H9 (cell line): Measurements from ENCODE around the gene LYST. TPM values are rescaled to one million over a fixed set of nuclear protein-coding genes. Genes with fewer than 3 reads are reported as not detected.

Experiments
- DNase-seq: peaks from one replicate; pipeline ENCODE4 v3.0.0-alpha.2; 2017
- H2AFZ ChIP-seq: one replicate; pipeline ENCODE4 v1.6.1; 2013; ENCODE audit warnings: mild to moderate bottlenecking, low read length, control low read depth, moderate library complexity
- H2AK5ac ChIP-seq: 2 replicates; pipeline ENCODE4 v1.6.1; 2013; ENCODE audit warnings: low read length, control low read depth, mixed read lengths; ENCODE audit not compliant: insufficient read length
- H2BK120ac ChIP-seq: one replicate; pipeline ENCODE4 v1.6.1; 2013; ENCODE audit warnings: low read depth, mild to moderate bottlenecking, low read length, control low read depth, inconsistent platforms; ENCODE audit not compliant: poor library complexity, severe bottlenecking
- H2BK12ac ChIP-seq: 2 replicates; pipeline ENCODE4 v1.6.1; 2013; ENCODE audit warnings: low read length, control low read depth, mixed read lengths, low read depth; ENCODE audit not compliant: insufficient read length
- H2BK15ac ChIP-seq: 2 replicates; pipeline ENCODE4 v1.6.1; 2013; ENCODE audit warnings: low read depth, low read length, control low read depth
- H2BK20ac ChIP-seq: one replicate; pipeline ENCODE4 v1.6.1; 2013; ENCODE audit warnings: low read depth, mild to moderate bottlenecking, low read length, control low read depth, inconsistent platforms; ENCODE audit not compliant: poor library complexity, severe bottlenecking
- H2BK5ac ChIP-seq: 2 replicates; pipeline ENCODE4 v1.6.1; 2013; ENCODE audit warnings: low read length, control low read depth, mixed read lengths; ENCODE audit not compliant: insufficient read length
- H3K14ac ChIP-seq: 2 replicates; pipeline ENCODE4 v1.6.1; 2013; ENCODE audit warnings: low read length, control low read depth; ENCODE audit not compliant: insufficient read depth
- H3K18ac ChIP-seq: 2 replicates; pipeline ENCODE4 v1.6.1; 2013; ENCODE audit warnings: low read depth, mild to moderate bottlenecking, mixed read lengths, low read length, control low read depth; ENCODE audit not compliant: insufficient read length
- H3K23ac ChIP-seq: 2 replicates; pipeline ENCODE4 v1.6.1; 2013; ENCODE audit warnings: low read length, control low read depth, mixed read lengths, low read depth; ENCODE audit not compliant: insufficient read length
- H3K23me2 ChIP-seq: 2 replicates; pipeline ENCODE4 v1.6.1; 2013; ENCODE audit warnings: low read depth, mild to moderate bottlenecking, mixed read lengths, low read length, control low read depth; ENCODE audit not compliant: insufficient read length, poor library complexity, severe bottlenecking
- H3K27ac ChIP-seq: 2 replicates; pipeline ENCODE4 v1.5.1; 2013; ENCODE audit warnings: low read length, control low read depth, mixed read lengths, low read depth; ENCODE audit not compliant: insufficient read length
- H3K27me3 ChIP-seq: 2 replicates; pipeline ENCODE4 v1.6.1; 2013; ENCODE audit warnings: low read length, control low read depth, inconsistent platforms; ENCODE audit not compliant: insufficient read depth
- H3K4ac ChIP-seq: 2 replicates; pipeline ENCODE4 v1.6.1; 2013; ENCODE audit warnings: low read depth, mild to moderate bottlenecking, control low read depth, inconsistent platforms, low read length, moderate library complexity
- H3K4me1 ChIP-seq: 2 replicates; pipeline ENCODE4 v1.6.1; 2013; ENCODE audit warnings: low read length, control low read depth, inconsistent platforms; ENCODE audit not compliant: insufficient read depth
- H3K4me2 ChIP-seq: 2 replicates; pipeline ENCODE4 v1.6.1; 2013; ENCODE audit warnings: low read length, control low read depth, mixed read lengths; ENCODE audit not compliant: insufficient read length, insufficient read depth
- H3K56ac ChIP-seq: 2 replicates; pipeline ENCODE4 v1.6.1; 2013; ENCODE audit warnings: low read depth, mild to moderate bottlenecking, mixed read lengths, low read length, control low read depth; ENCODE audit not compliant: insufficient read length
- H3K79me1 ChIP-seq: 2 replicates; pipeline ENCODE4 v1.6.1; 2013; ENCODE audit warnings: low read depth, mild to moderate bottlenecking, moderate library complexity, low read length, control low read depth, inconsistent platforms; ENCODE audit not compliant: insufficient read depth, poor library complexity, severe bottlenecking
- H3K79me2 ChIP-seq: 2 replicates; pipeline ENCODE4 v1.6.1; 2013; ENCODE audit warnings: low read length, control low read depth, inconsistent platforms; ENCODE audit not compliant: insufficient read depth
- H3K9ac ChIP-seq: 2 replicates; pipeline ENCODE4 v1.6.1; 2013; ENCODE audit warnings: low read length, control low read depth, mixed read lengths; ENCODE audit not compliant: insufficient read length; ENCODE audit errors: extremely low read depth
- H3K9me3 ChIP-seq: one replicate; pipeline ENCODE4 v1.6.1; 2013; ENCODE audit warnings: low read depth, low read length, inconsistent platforms; ENCODE audit not compliant: control insufficient read depth
- H3T11ph ChIP-seq: one replicate; pipeline ENCODE4 v1.6.1; 2013; ENCODE audit warnings: mild to moderate bottlenecking, low read length, control low read depth, inconsistent platforms
- H4K20me1 ChIP-seq: one replicate; pipeline ENCODE4 v1.6.1; 2013; ENCODE audit not compliant: control insufficient read depth, insufficient read length, insufficient read depth
- H4K5ac ChIP-seq: 2 replicates; pipeline ENCODE4 v1.6.1; 2013; ENCODE audit warnings: low read depth, mild to moderate bottlenecking, mixed read lengths, low read length, control low read depth; ENCODE audit not compliant: insufficient read length
- H4K8ac ChIP-seq: replicated peaks from 2 replicates; pipeline ENCODE4 v1.6.1; 2013; ENCODE audit warnings: low read length, control low read depth, mixed read lengths, low read depth; ENCODE audit not compliant: insufficient read length
- H4K91ac ChIP-seq: 2 replicates; pipeline ENCODE4 v1.6.1; 2013; ENCODE audit warnings: low read depth, mild to moderate bottlenecking, moderate library complexity, mixed read lengths, low read length, control low read depth; ENCODE audit not compliant: insufficient read length
- H3K27ac Mint-ChIP-seq, 3 experiments: 2 replicates in 2 of 3; 3 replicates in 1 of 3; pipeline ENCODE4 v1.8.0; 2020 to 2021; ENCODE audit warnings: mixed read lengths in 3 of 3, mild to moderate bottlenecking in 1 of 3, moderate library complexity in 1 of 3
- H3K27me3 Mint-ChIP-seq: 2 replicates; pipeline ENCODE4 v1.8.0; 2021; ENCODE audit warnings: low read depth, mild to moderate bottlenecking, moderate library complexity, mixed read lengths
- H3K36me3 Mint-ChIP-seq, 3 experiments: 2 replicates in 2 of 3; 3 replicates in 1 of 3; pipeline ENCODE4 v1.8.0; 2020 to 2021; ENCODE audit warnings: low read depth in 3 of 3, mixed read lengths in 3 of 3; ENCODE audit not compliant: insufficient read depth in 1 of 3
- H3K4me1 Mint-ChIP-seq, 2 experiments: 2 replicates each; pipeline ENCODE4 v1.8.0; 2020; ENCODE audit warnings: mixed read lengths in 2 of 2
- H3K4me3 Mint-ChIP-seq, 2 experiments: 2 replicates in 1 of 2; 3 replicates in 1 of 2; pipeline ENCODE4 v1.8.0; 2020 to 2021; ENCODE audit warnings: mild to moderate bottlenecking in 2 of 2, mixed read lengths in 2 of 2, moderate library complexity in 1 of 2
- H3K9me3 Mint-ChIP-seq, 2 experiments: 2 replicates in 1 of 2; 3 replicates in 1 of 2; pipeline ENCODE4 v1.8.0; 2020; ENCODE audit warnings: mild to moderate bottlenecking in 2 of 2, mixed read lengths in 2 of 2, moderate library complexity in 1 of 2
- WGBS: extraction: QIAGEN DNeasy Blood & Tissue Kit; methylation state at CpG from one replicate; pipeline ENCODE4 v1.1.7; 2013; ENCODE audit warnings: missing lambda C conversion rate, low lambda C conversion rate, mixed read lengths; ENCODE audit not compliant: insufficient read length; ENCODE audit errors: extremely low coverage; 5-methylcytosine and 5-hydroxymethylcytosine counted together
- microRNA-seq: library from miRNA; unstranded; fragments of <30 nt; microRNA quantifications from one replicate; pipeline ENCODE4, GENCODE V29; 2020; ENCODE audit warnings: borderline microRNAs expressed
- total RNA-seq: library from RNA; stranded (reverse); gene quantifications from 2 replicates; pipeline ENCODE4 v1.2.1, GENCODE V29; 2021
- TF ChIP-seq, protein P1 (sequence below): fragments of 200-600 bp; sonication (generic); conservative IDR thresholded peaks from 3 replicates; pipeline ENCODE4 v1.8.0; 2021; ENCODE audit warnings: antibody characterized with exemption, mild to moderate bottlenecking

LYST gene
- total RNA-seq, 1 experiment from 2014 or later = 0.13 TPM

DNA sequence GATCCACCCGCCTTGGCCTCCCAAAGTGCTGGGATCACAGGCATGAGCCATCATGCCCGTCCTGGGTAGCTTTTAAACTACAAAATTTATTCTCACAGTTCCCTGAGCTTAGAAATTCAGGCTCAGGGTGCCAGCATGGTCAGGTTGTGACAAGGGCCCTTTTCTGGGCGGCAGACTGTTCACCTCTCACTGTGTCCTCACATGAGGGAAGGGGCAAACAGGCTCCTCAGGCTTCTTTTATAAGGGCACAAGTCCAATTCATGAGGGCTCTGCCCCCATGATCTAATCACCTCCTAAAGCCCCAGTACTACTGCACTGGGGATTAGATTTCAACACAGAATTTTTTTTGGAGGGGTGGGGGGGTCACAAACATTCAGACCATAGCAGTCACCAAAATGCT, 253.9 kb downstream of the LYST start:
- Histone ChIP-seq H3K4ac (no peak overlapping the region), H3K4me1 (no peaks in the 10 kb centered on the region; the same call in 1 of the 2 replicates), H2AK5ac (no peak overlapping the region), H3K27me3 (no peaks in the 10 kb centered on the region), H3K23me2 (no peaks in the 10 kb centered on the region), H3K18ac (no peak overlapping the region), H3K79me1 (no peaks in the 10 kb centered on the region), H3K27ac (no peak overlapping the region), H3K23ac (no peak overlapping the region), H4K8ac (no peak overlapping the region), H2BK20ac (no peak overlapping the region), H2BK120ac (no peak overlapping the region), H3K9ac (no peak overlapping the region), H4K20me1 (no peaks in the 10 kb centered on the region), H3K56ac (no peak overlapping the region), H2BK15ac (no peak overlapping the region), H2AFZ (no peak overlapping the region), H3T11ph (no peak overlapping the region), H3K14ac (no peak overlapping the region), H2BK12ac (no peak overlapping the region), H4K5ac (no peak overlapping the region), H2BK5ac (no peak overlapping the region), H3K9me3 (no peaks in the 10 kb centered on the region), H3K79me2 (0 out of 2 replicates have a peak, but pooled peaks cover 1% of the 10 kb centered on the region), H3K4me2 (no peak overlapping the region), H4K91ac (no peak overlapping the region)
- Mint-ChIP-seq H3K27me3 (no peaks in the 10 kb centered on the region), H3K9me3 (no peaks in the 10 kb centered on the region), H3K36me3 (peaks cover 0 to 14% (median 5%) of the 10 kb centered on the region in 3 experiments; a peak in 4 of 7 replicates), H3K4me1 (peaks cover 4 to 10% of the 10 kb centered on the region in 2 experiments; a peak in 2 of 4 replicates), H3K27ac (no peak overlapping the region), H3K4me3 (no peak overlapping the region)
- TF ChIP-seq, protein P1, sequence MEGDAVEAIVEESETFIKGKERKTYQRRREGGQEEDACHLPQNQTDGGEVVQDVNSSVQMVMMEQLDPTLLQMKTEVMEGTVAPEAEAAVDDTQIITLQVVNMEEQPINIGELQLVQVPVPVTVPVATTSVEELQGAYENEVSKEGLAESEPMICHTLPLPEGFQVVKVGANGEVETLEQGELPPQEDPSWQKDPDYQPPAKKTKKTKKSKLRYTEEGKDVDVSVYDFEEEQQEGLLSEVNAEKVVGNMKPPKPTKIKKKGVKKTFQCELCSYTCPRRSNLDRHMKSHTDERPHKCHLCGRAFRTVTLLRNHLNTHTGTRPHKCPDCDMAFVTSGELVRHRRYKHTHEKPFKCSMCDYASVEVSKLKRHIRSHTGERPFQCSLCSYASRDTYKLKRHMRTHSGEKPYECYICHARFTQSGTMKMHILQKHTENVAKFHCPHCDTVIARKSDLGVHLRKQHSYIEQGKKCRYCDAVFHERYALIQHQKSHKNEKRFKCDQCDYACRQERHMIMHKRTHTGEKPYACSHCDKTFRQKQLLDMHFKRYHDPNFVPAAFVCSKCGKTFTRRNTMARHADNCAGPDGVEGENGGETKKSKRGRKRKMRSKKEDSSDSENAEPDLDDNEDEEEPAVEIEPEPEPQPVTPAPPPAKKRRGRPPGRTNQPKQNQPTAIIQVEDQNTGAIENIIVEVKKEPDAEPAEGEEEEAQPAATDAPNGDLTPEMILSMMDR = no peak
- no CpG with 5 or more reads among the region's 3 CpGs for WGBS
- no peak for DNase-seq

Small RNAs within 50 kb of the gene (microRNA-seq; reads per million reads assigned to microRNA genes)
- gene MIR1537 = not detected

Other genes with a start within 250 kb of the LYST start
- 32.2 and 34.4 TPM in 2 replicates for gene GNG4, start 217.1 kb downstream of the LYST start, total RNA-seq
- 28.2 and 28.5 TPM in 2 replicates for gene NID1, start 198.2 kb upstream of the LYST start, total RNA-seq